Muscle layer of colon (tissue), 2 donors: Measurements from ENCODE around the gene ZDHHC13.

Experiments used
- H3K27ac ChIP-seq: one replicate; pipeline ENCODE4 v1.7.0; 2013; ENCODE audit warnings: low read depth, mild to moderate bottlenecking, low read length, moderate library complexity
- H3K27me3 ChIP-seq, 2 donors: one replicate each; pipeline ENCODE4 v1.7.0; 2013; ENCODE audit warnings: low read length in 2 of 2, mild to moderate bottlenecking in 2 of 2; ENCODE audit not compliant: insufficient read depth in 2 of 2, control insufficient read depth in 1 of 2
- H3K36me3 ChIP-seq: one replicate; pipeline ENCODE4 v1.7.0; 2013; ENCODE audit warnings: mild to moderate bottlenecking, low read length; ENCODE audit not compliant: insufficient read depth
- H3K4me1 ChIP-seq: one replicate; pipeline ENCODE4 v1.7.0; 2013; ENCODE audit warnings: mild to moderate bottlenecking, low read length; ENCODE audit not compliant: insufficient read depth
- H3K4me3 ChIP-seq, 2 donors: one replicate each; pipeline ENCODE4 v1.7.0; 2013; ENCODE audit warnings: low read length in 2 of 2, low read depth in 1 of 2, mild to moderate bottlenecking in 1 of 2, moderate library complexity in 1 of 2
- H3K9ac ChIP-seq: one replicate; pipeline ENCODE4 v1.7.0; 2013; ENCODE audit warnings: low read length
- H3K9me3 ChIP-seq: one replicate; pipeline ENCODE4 v1.7.0; 2013; ENCODE audit warnings: mild to moderate bottlenecking, low read length
- donor health status: abdominal sarcoma.
- donor health status: Adenocarcinoma of cecum.

Gene ZDHHC13

DNA sequence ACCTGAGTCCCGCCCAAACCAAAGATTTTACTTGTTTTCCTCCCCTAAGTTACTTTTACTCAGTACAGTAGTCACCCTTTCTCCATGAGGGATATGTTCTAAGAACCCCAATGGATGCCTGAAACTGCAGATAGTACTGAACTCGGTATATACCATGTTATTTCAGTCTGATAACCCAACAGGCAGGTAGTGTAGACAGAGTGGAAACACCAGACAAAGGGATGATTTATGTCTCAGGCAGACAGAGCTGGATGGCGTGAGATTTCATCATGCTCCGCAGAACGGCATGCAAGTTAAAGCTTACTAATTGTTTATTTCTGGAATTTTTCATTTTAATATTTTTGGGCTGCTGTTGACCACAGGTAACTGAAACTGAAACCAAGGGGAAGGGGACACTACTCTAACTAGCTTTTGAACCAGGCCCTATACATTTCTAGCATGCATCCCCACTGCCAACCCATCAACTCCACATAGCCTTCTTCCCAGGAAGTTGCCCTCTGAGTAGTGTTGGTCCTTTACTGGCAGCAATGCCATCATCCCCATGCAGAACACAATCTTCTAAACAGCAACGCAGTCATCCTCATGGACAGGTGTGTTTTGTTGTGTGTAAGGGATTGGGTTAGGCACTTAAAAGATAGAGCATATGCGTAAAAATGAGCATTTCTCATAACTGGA is 57.1 kb downstream of the ZDHHC13 start:
- H3K9ac ChIP-seq = no peak overlapping the region
- no peaks in the 10 kb centered on the region for H3K4me1 ChIP-seq
- no peak overlapping the region for H3K27ac ChIP-seq
- peaks cover 12% of the 10 kb centered on the region for H3K36me3 ChIP-seq
- H3K9me3 ChIP-seq = no peaks in the 10 kb centered on the region
- H3K27me3 ChIP-seq = no peaks in the 10 kb centered on the region
- H3K4me3 ChIP-seq = no peak overlapping the region

DNA sequence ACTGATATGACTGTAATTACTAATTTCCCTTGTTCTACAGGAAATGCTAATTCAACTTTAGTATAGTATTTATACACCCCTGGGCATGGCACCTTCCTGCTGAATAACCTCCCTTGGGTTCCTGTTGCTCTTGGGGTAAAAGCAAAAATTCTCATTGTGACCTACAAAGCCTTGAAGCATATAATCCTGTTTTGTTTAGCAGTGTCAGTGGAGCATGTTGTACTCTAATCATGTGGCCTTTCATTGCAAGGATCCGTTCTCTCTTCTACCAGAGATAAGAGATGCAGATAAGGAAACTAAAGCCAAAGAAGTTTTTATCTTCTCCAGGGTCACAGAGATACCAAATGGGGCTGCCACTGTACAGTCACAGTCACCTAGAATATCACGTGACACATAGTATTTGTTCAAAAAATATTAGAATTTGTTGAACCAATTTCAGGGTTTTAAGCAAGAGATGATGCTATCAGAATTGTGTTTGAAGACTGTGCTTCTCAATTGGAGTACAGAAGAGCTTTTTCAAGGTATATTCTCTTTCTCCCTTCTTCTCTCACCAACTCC is 59.7 kb downstream of the ZDHHC13 start:
- Histone ChIP-seq H3K36me3 (peaks cover 12% of the 10 kb centered on the region), H3K4me1 (no peaks in the 10 kb centered on the region), H3K27me3 (no peaks in the 10 kb centered on the region), H3K27ac (no peak overlapping the region), H3K4me3 (no peak overlapping the region), H3K9ac (no peak overlapping the region), H3K9me3 (no peaks in the 10 kb centered on the region)

DNA sequence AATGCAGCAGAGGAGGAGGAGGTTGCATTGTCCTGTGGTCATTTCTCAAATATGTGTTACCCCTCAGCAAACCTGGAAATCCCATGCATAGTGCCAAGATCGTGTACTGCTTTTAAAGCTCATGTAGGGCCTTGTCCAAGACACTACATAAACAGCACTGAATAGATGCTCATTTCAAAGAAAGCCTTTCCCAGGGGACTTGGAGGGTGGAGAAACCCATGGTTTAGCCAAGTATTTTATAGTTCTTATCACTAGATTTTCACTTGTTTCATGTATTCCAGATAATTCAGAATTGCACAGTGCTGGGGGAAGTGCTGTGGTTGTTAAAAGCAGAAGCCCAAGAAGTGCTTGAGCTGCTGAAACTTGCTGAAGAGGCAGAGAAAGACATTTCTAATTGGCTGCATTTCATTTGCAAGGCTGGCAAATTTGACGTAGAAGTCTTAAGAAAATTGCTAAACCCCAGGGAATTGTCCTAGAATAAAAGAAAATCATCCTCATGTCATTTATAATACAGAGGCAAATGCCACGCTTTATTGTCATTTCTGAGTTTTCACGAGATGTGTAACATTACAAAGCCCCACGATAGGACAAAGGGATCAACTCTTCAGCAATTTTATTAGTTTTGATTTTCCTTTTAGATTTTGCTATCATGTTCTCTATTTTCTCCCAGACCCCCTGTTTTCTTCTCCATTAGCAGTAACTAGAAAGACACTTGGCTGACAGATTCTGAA is 64.7 kb downstream of the ZDHHC13 start:
- Histone ChIP-seq H3K9ac (no peak overlapping the region), H3K4me3 (no peak overlapping the region), H3K27me3 (no peaks in the 10 kb centered on the region), H3K9me3 (no peaks in the 10 kb centered on the region), H3K36me3 (no peaks in the 10 kb centered on the region), H3K4me1 (no peaks in the 10 kb centered on the region), H3K27ac (no peak overlapping the region)

DNA sequence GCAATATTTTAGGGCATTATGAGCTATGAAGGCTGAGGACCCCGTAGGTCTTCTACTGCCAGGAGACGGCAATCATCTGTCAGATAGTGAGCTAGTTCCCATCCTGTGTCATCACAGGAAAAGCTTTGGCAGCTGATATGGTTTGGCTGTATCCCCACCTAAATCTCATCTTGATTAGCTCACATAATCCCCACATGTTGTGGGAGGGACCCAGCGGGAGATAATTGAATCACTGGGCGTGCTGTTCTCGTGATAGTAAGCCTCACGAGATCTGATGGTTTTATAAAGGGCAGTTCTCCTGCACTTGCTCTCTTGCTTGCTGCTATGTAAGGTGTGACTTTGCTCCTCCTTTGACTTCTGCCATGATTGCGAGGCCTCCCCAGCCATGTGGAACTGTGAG is 66.7 kb downstream of the ZDHHC13 start:
- H3K36me3 ChIP-seq = no peaks in the 10 kb centered on the region
- H3K9ac ChIP-seq = no peak overlapping the region

DNA sequence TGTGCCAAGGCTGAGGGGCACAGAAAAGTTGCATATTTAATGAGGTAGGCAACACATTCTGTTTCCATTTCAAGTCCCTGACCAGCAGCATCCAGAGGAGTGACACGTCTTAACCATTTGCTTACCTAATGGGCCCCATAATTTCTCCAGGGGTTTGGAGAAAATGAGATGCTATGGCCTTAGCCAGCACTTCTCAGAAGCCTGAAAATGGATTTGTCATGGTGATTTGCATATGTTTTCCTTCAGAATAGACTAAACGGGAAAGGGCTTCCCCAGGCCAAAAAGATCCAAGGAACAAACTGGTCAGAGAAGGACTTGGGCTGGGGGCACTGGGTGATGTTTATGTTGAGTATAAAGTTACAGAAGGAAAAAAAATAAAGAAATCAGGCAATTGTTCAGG is 68.1 kb downstream of the ZDHHC13 start:
- no peaks in the 10 kb centered on the region for H3K27me3 ChIP-seq
- no peak overlapping the region for H3K27ac ChIP-seq
- H3K9me3 ChIP-seq = no peaks in the 10 kb centered on the region
- H3K9ac ChIP-seq = no peak overlapping the region
- no peaks in the 10 kb centered on the region for H3K36me3 ChIP-seq
- H3K4me3 ChIP-seq = no peak overlapping the region
- no peaks in the 10 kb centered on the region for H3K4me1 ChIP-seq

More for the DNA sequence above, 66.7 kb downstream of the ZDHHC13 start:
- Histone ChIP-seq H3K4me3 (no peak overlapping the region), H3K27me3 (no peaks in the 10 kb centered on the region), H3K9me3 (no peaks in the 10 kb centered on the region), H3K4me1 (no peaks in the 10 kb centered on the region), H3K27ac (no peak overlapping the region)

DNA sequence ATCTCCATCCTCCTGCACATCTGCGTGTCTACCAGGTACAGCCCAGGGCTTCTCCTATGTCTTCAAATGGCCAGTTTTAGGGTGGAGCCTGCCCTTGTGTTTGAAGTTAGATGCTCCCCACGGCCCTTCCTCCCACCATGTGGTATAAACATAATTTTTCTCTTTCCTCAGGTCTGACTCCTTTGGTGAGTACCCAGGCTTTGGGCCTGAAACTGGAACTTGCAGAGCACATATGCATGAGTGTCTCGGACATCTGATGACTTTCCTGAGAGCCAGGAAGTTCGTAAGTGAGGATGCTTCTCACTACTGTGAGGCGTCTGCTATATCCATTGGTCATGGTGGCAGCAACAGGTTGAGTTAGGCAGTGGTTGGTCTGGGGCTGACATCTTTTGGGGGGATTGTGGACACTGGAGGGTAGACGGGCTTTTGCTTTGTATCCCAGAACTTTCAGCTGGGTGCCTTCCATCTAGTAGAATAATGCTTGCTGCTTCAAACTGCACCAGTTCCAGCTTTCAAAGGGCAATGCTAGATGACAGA is 68.6 kb downstream of the ZDHHC13 start:
- H3K9ac ChIP-seq = no peak overlapping the region
- no peak overlapping the region for H3K27ac ChIP-seq
- no peaks in the 10 kb centered on the region for H3K27me3 ChIP-seq
- H3K4me3 ChIP-seq = no peak overlapping the region
- H3K4me1 ChIP-seq = no peaks in the 10 kb centered on the region
- H3K9me3 ChIP-seq = no peaks in the 10 kb centered on the region
- H3K36me3 ChIP-seq = no peaks in the 10 kb centered on the region

DNA sequence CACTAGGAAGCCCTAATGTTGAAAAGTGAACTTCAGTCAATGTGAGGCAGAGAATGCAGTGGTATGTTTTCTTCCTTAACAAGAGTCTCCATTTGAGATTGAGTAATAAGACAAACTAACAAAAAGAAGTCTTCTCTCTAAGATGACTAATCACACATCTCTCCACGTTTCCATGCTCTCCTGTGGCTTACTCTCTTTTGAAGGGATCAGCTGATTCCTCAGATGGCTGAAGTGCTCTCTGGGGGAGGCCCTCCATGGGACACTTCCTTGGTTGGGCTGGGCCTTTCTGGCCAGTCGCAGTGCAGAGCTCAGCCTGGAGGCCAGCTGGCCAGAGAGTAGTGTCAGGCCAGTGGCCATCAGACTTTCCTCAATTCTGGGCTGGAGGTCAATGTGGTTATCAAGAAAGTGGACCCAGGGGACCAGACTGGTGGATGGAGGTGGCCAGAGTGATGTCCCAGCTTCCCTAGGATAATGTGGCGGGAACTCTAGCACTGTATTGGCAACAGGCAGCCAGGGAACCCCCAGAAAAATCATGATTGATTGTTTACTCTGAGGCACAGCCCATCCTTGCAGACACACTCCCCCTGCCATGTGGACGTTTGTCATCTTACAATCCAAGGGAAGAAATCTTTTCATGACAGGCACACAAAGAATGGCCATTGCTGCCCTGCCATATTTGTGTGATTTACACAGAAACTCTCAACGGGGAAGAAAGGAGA is 70.3 kb downstream of the ZDHHC13 start:
- no peaks in the 10 kb centered on the region for H3K36me3 ChIP-seq
- H3K27ac ChIP-seq = no peak overlapping the region
- no peaks in the 10 kb centered on the region for H3K4me1 ChIP-seq
- no peak overlapping the region for H3K9ac ChIP-seq
- no peaks in the 10 kb centered on the region for H3K9me3 ChIP-seq
- H3K27me3 ChIP-seq = no peaks in the 10 kb centered on the region
- H3K4me3 ChIP-seq = no peak overlapping the region

DNA sequence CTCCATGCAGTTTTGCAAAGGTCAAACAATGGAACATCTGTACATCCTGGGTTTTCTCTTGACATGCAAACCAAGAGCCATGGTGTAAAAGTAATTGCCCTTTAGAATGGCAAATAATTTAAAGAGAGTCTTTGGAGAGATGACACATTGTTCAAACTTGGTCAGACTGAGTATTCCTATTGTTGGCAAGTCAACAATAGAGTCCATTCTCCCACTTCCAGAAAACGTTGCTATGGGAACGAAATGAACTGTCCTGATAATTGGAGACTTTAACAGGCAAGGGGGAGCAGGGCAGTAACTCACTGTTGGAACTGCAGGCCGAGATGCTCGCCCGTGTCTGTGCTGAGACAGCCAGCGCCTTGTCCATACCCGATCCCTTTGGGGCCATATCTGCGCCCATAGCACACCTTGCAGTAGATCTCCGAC is 70.9 kb downstream of the ZDHHC13 start:
- H3K36me3 ChIP-seq = no peaks in the 10 kb centered on the region
- no peaks in the 10 kb centered on the region for H3K9me3 ChIP-seq
- H3K4me1 ChIP-seq = no peaks in the 10 kb centered on the region
- no peaks in the 10 kb centered on the region for H3K27me3 ChIP-seq
- no peak overlapping the region for H3K4me3 ChIP-seq
- no peak overlapping the region for H3K9ac ChIP-seq
- H3K27ac ChIP-seq = no peak overlapping the region

DNA sequence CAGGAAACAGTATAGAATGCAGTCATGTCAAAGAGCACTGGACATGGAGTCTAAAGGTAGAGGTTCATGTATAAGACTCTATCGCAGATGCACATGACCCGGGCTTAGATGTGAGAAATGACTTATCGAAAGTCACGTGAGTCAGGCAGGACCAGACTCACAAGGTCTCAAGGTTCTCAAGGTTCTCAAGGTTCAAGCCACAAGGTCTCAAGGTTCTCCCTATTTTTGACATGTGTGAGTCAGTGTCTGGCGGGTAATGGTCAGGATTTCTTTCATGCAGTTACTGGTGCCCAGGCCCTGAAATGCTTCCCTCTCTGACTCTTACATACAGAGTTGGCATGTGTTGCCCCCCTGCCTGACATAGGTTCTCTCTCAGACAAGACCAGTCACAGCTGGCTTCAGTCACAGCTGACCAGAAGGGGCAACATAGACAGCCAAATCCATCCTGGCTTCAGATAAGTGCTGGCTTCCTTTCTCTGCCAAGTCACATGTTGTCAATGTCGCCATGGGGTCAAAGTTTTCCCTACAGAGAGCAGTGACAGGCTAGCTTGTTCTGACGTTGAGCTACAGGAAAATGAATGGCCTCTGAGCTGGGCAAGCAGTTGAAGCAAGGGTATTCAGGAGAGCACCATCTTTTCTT is 74.7 kb downstream of the ZDHHC13 start:
- H3K36me3 ChIP-seq = no peaks in the 10 kb centered on the region

DNA sequence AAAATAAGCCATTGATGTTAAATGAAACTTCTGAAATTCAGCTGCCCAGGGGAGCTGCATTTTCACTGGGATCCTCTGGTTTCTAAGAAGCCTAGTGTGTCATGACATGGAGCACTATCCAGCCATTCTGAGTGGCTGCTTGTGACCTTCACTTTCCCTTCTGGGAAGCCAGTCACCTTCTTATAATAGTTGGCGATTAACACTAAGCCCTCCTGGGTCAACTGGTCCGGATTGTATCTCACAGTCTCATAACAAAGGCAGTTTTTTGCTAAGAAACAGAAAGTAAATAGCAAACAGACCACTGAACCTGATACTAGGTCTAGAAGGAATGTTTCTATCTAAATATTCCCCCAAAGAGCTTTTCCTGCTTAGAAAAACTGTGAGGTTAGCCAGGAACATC is 76.9 kb downstream of the ZDHHC13 start:
- Histone ChIP-seq H3K9me3 (no peaks in the 10 kb centered on the region), H3K27me3 (no peaks in the 10 kb centered on the region), H3K27ac (no peak overlapping the region), H3K36me3 (no peaks in the 10 kb centered on the region), H3K4me3 (no peak overlapping the region), H3K4me1 (no peaks in the 10 kb centered on the region), H3K9ac (no peak overlapping the region)

More for the DNA sequence above, 74.7 kb downstream of the ZDHHC13 start:
- Histone ChIP-seq H3K4me1 (no peaks in the 10 kb centered on the region), H3K4me3 (no peak overlapping the region), H3K9ac (no peak overlapping the region), H3K27me3 (no peaks in the 10 kb centered on the region), H3K9me3 (no peaks in the 10 kb centered on the region), H3K27ac (no peak overlapping the region)
